IMR-90 (cell line): ENCODE results near the gene PAN3. TPM values are rescaled to one million over a fixed set of nuclear protein-coding genes. Genes with fewer than 3 reads are reported as not detected.

Experiments
- ATAC-seq: fragments of 200-7000 bp; cut with Tn5 transposase; 2 replicates; pipeline ENCODE4 v1.9.1; 2020; ENCODE audit warnings: low read depth, mild to moderate bottlenecking, moderate library complexity
- BruUV-seq: library from RNA; stranded (reverse); fragments of 400-500 nt; replicated peaks from 2 replicates; lab custom pipeline; 2021; lab: Mats Ljungman, UMichigan
- CTCF ChIA-PET: fragments of 300-600 bp; formaldehyde crosslinking; extraction: SDS; loops from one replicate; lab custom pipeline; 2021; ENCODE audit warnings: antibody characterized with exemption; lab: Yijun Ruan, JAX
- POLR2A ChIA-PET: fragments of 300-600 bp; sonication (Branson Sonifier 250); formaldehyde crosslinking; loops from one replicate; lab custom pipeline; 2022; ENCODE audit warnings: antibody characterized with exemption; ENCODE audit not compliant: unreplicated experiment; lab: Charles Lee
- DNase-seq: peaks from one replicate; pipeline ENCODE4 v3.0.0; 2013
- H2AFZ ChIP-seq: replicated peaks from 2 replicates; pipeline ENCODE3; 2013; ENCODE audit warnings: low read length, mild to moderate bottlenecking; ENCODE audit not compliant: poor library complexity
- H2AK5ac ChIP-seq: 2 replicates; pipeline ENCODE4 v1.6.1; 2013; ENCODE audit warnings: low read depth, low read length, inconsistent platforms
- H2AK9ac ChIP-seq: replicated peaks from 2 replicates; pipeline ENCODE3; 2013; ENCODE audit warnings: mild to moderate bottlenecking, low read depth, low read length, moderate library complexity; ENCODE audit not compliant: poor library complexity
- H2BK120ac ChIP-seq: 2 replicates; pipeline ENCODE4 v1.6.1; 2013; ENCODE audit warnings: low read depth, low read length, inconsistent platforms
- H2BK15ac ChIP-seq: 3 replicates; pipeline ENCODE4 v1.6.1; 2013; ENCODE audit warnings: low read depth, low read length, inconsistent platforms
- H2BK20ac ChIP-seq: 2 replicates; pipeline ENCODE4 v1.6.1; 2013; ENCODE audit warnings: low read depth, mild to moderate bottlenecking, inconsistent platforms, low read length, moderate library complexity
- H2BK5ac ChIP-seq: 2 replicates; pipeline ENCODE4 v1.6.1; 2013; ENCODE audit warnings: mild to moderate bottlenecking, low read depth, low read length, inconsistent platforms; ENCODE audit not compliant: poor library complexity, severe bottlenecking
- H3K14ac ChIP-seq: replicated peaks from 2 replicates; pipeline ENCODE4 v1.6.1; 2013; ENCODE audit warnings: low read depth, low read length, inconsistent platforms
- H3K18ac ChIP-seq: 2 replicates; pipeline ENCODE4 v1.6.1; 2013; ENCODE audit warnings: low read depth, low read length, control low read depth
- H3K23ac ChIP-seq: 2 replicates; pipeline ENCODE4 v1.6.1; 2013; ENCODE audit warnings: low read depth, low read length, inconsistent platforms
- H3K27ac ChIP-seq: 2 replicates; pipeline ENCODE4 v1.5.1; 2013; ENCODE audit warnings: mild to moderate bottlenecking, control low read depth, low read length; ENCODE audit not compliant: insufficient read depth
- H3K27me3 ChIP-seq: 2 replicates; pipeline ENCODE4 v1.6.1; 2013; ENCODE audit warnings: low read length; ENCODE audit not compliant: control insufficient read depth, insufficient read depth
- H3K36me3 ChIP-seq: 2 replicates; pipeline ENCODE4 v1.6.1; 2013; ENCODE audit warnings: low read length, mixed read lengths; ENCODE audit not compliant: control insufficient read depth, insufficient read depth
- H3K4ac ChIP-seq: 2 replicates; pipeline ENCODE4 v1.6.1; 2013; ENCODE audit warnings: low read depth, low read length, inconsistent platforms
- H3K4me1 ChIP-seq: 2 replicates; pipeline ENCODE4 v1.6.1; 2013; ENCODE audit warnings: low read length, mixed read lengths; ENCODE audit not compliant: control insufficient read depth, insufficient read depth
- H3K4me2 ChIP-seq: 2 replicates; pipeline ENCODE4 v1.6.1; 2013; ENCODE audit warnings: low read depth, mild to moderate bottlenecking, control low read depth, low read length, moderate library complexity
- H3K4me3 ChIP-seq: 2 replicates; pipeline ENCODE4 v1.5.1; 2013; ENCODE audit warnings: low read depth, mild to moderate bottlenecking, control low read depth, low read length, moderate library complexity; ENCODE audit not compliant: insufficient read depth
- H3K56ac ChIP-seq: 2 replicates; pipeline ENCODE4 v1.6.1; 2013; ENCODE audit warnings: low read length, inconsistent platforms; ENCODE audit not compliant: insufficient read depth; ENCODE audit errors: extremely low read depth
- H3K79me1 ChIP-seq, 2 experiments: 2 replicates each; pipeline ENCODE4 v1.6.1; 2013; ENCODE audit warnings: low read length in 2 of 2, inconsistent platforms in 1 of 2, low read depth in 1 of 2
- H3K9ac ChIP-seq: 2 replicates; pipeline ENCODE4 v1.6.1; 2013; ENCODE audit warnings: low read depth, low read length, control low read depth
- H3K9me1 ChIP-seq: 2 replicates; pipeline ENCODE4 v1.6.1; 2013; ENCODE audit warnings: low read length, inconsistent platforms; ENCODE audit not compliant: insufficient read depth
- H3K9me3 ChIP-seq: 2 replicates; pipeline ENCODE4 v1.6.1; 2013; ENCODE audit warnings: low read length; ENCODE audit not compliant: control insufficient read depth, insufficient read depth
- H4K20me1 ChIP-seq: 2 replicates; pipeline ENCODE4 v1.6.1; 2013; ENCODE audit warnings: low read length, inconsistent platforms; ENCODE audit not compliant: insufficient read depth
- H4K5ac ChIP-seq: 2 replicates; pipeline ENCODE4 v1.6.1; 2013; ENCODE audit warnings: mild to moderate bottlenecking, low read depth, low read length, control low read depth
- H4K8ac ChIP-seq, 2 experiments: 2 replicates each; pipeline ENCODE4 v1.6.1; 2013; ENCODE audit warnings: low read depth in 2 of 2, low read length in 2 of 2, control low read depth in 1 of 2, inconsistent platforms in 1 of 2
- H4K91ac ChIP-seq: 2 replicates; pipeline ENCODE4 v1.6.1; 2013; ENCODE audit warnings: low read depth, low read length, inconsistent platforms; ENCODE audit not compliant: insufficient read depth
- MAFK ChIP-seq: IDR thresholded peaks from 2 replicates; pipeline ENCODE4 v1.6.1; 2012; ENCODE audit warnings: low read depth, low read length, improper control_type of control experiment
- MAZ ChIP-seq: IDR thresholded peaks from 2 replicates; pipeline ENCODE4 v1.6.1; 2012; ENCODE audit warnings: low read depth, mild to moderate bottlenecking, low read length, improper control_type of control experiment, moderate library complexity, borderline replicate concordance
- WGBS, 2 experiments: methylation state at CpG; one replicate each; pipeline versions ENCODE4 v1.1.5 to v1.1.7; 2013; ENCODE audit warnings: missing lambda C conversion rate in 2 of 2; ENCODE audit not compliant: insufficient read length in 1 of 2; ENCODE audit errors: extremely low coverage in 2 of 2; 5-methylcytosine and 5-hydroxymethylcytosine counted together
- dilution Hi-C: fragments of 300-500 bp; cut with HindIII; formaldehyde crosslinking; loops from one replicate; pipeline ENCODE4 v1.14.3; 2018; ENCODE audit warnings: low sequenced_read_pairs; ENCODE audit not compliant: unreplicated experiment
- in situ Hi-C: fragments of 300-500 bp; cut with MboI; formaldehyde crosslinking; loops from 3 replicates; pipeline ENCODE4 v1.14.3; 2019; ENCODE audit warnings: low sequenced_read_pairs, inconsistent platforms, mixed read lengths
- intact Hi-C: fragments of 100-400 bp; cut with micrococcal nuclease; formaldehyde crosslinking; loops from 2 replicates; pipeline ENCODE4 v1.10.0; 2022
- polyA plus RNA-seq, 3 experiments: library from polyadenylated mRNA; depleted of rRNA; stranded (reverse); fragments of >200 nt; gene quantifications; 2 replicates each; pipeline ENCODE4 v1.2.3, GENCODE V29; 2012; ENCODE audit warnings: low replicate concordance in 1 of 3
- total RNA-seq: library from RNA; depleted of rRNA; stranded (reverse); fragments of >200 nt; gene quantifications from 2 replicates; pipeline ENCODE4 v1.2.3, GENCODE V29; 2012

The PAN3 gene
- total and polyA plus RNA-seq, 2 of the 4 experiments (the other 2 are of a cell fraction): 6.6 to 15.1 TPM

- in situ Hi-C loops (no loop called here), dilution Hi-C loops (no loop called here), intact Hi-C loops (no loop called here)
- Histone ChIP-seq H3K27ac (no peak overlapping the region), H3K14ac (no peak overlapping the region), H2AK9ac (no peak overlapping the region), H4K91ac (no peak overlapping the region; the same call in 1 of the 2 replicates), H4K8ac (no peak overlapping the region), H2AFZ (peak overlapping the region; percentile 38), H3K79me1 (no peaks in the 10 kb centered on the region), H3K4me3 (no peak overlapping the region), H3K56ac (no peak overlapping the region), H3K9me3 (no peaks in the 10 kb centered on the region), H3K27me3 (peaks cover 5% of the 10 kb centered on the region; the same call in 1 of the 2 replicates), H2BK15ac (no peak overlapping the region), H4K20me1 (0 out of 2 replicates have a peak, but pooled peaks cover 5% of the 10 kb centered on the region), H4K5ac (no peak overlapping the region), H3K4me1 (no peaks in the 10 kb centered on the region), H3K9me1 (no peaks in the 10 kb centered on the region; the same call in 1 of the 2 replicates), H3K4me2 (no peak overlapping the region), H3K18ac (no peak overlapping the region), H2BK120ac (no peak overlapping the region), H3K9ac (no peak overlapping the region), H2BK20ac (no peak overlapping the region), H3K4ac (0 out of 2 replicates have a peak overlapping the region, but pooled peaks have one; percentile 13), H2BK5ac (no peak overlapping the region), H3K23ac (no peak overlapping the region), H3K36me3 (no peaks in the 10 kb centered on the region), H2AK5ac (no peak overlapping the region)
- ATAC-seq (no peak), DNase-seq (no peak)
- TF ChIP-seq MAZ (no peak), MAFK (peak; percentile 66)
- ChIA-PET POLR2A (no interaction called here), CTCF (interaction anchor here (0.6 kb wide), 1 partner anchor 502 kb away, joined by 4 read pairs; no protein-coding TSS in a partner anchor)
- WGBS, 2 experiments: no CpG with 5 or more reads among the region's 5 CpGs
- BruUV-seq: no TSS peak
Observed at GRCh38 chr13:28316129-28316528, 177.8 kb downstream of the PAN3 start.
